ENCODE results near the gene ATG4B. TPM values are rescaled to one million over a fixed set of nuclear protein-coding genes. Genes with fewer than 3 reads are reported as not detected.

The ATG4B gene
- total RNA-seq, result 58.3 and 61.6 TPM in 2 replicates

GRCh38 chr2:241637018-241637794, at the start of gene ATG4B, which contains the start of gene THAP4:
ATG4B (plus strand) TSS chr2:241637693; CDS start chr2:241637715, 22 bp downstream.
THAP4 (minus strand) TSS chr2:241637158; CDS start chr2:241637017, 141 bp downstream.

GRCh38 chr2:241686650-241687425, 49.3 kb downstream of the ATG4B start, which contains the start of gene DTYMK:
DTYMK (minus strand) TSS chr2:241686815; CDS start chr2:241686783, 32 bp downstream.

GRCh38 chr2:241701399-241702154, 64.1 kb downstream of the ATG4B start, which contains the start of gene ING5:
ING5 (plus strand) TSS chr2:241702039; CDS start chr2:241702066, 27 bp downstream.

Other genes with a start within 250 kb of the ATG4B start
- 341 and 414 TPM in 2 replicates for gene STK25, start 129.1 kb upstream of the ATG4B start, total RNA-seq
- gene BOK, start 78.9 kb upstream of the ATG4B start, total RNA-seq, result 111 TPM in 2 replicates
- gene THAP4, start 535 bp upstream of the ATG4B start, total RNA-seq, result 55.7 and 56.1 TPM in 2 replicates
- 116 and 134 TPM in 2 replicates for gene DTYMK, start 49.1 kb downstream of the ATG4B start, total RNA-seq
- gene ING5, start 64.3 kb downstream of the ATG4B start, total RNA-seq, result 15.9 and 22.1 TPM in 2 replicates
- gene D2HGDH, start 96.9 kb downstream of the ATG4B start, total RNA-seq, result 7.5 and 10.5 TPM in 2 replicates
- gene GAL3ST2, start 139.1 kb downstream of the ATG4B start, total RNA-seq, result not detected in 2 replicates
- not detected in 2 replicates for gene NEU4, start 171.5 kb downstream of the ATG4B start, total RNA-seq
- gene PDCD1, start 221.2 kb downstream of the ATG4B start, total RNA-seq, result not detected in 2 replicates
- gene RTP5, start 232.0 kb downstream of the ATG4B start, total RNA-seq, result not detected in 2 replicates

Data from mammary microvascular endothelial cell (primary cell).